ENCODE measurements around the gene UBL5.

The UBL5 gene

DNA sequence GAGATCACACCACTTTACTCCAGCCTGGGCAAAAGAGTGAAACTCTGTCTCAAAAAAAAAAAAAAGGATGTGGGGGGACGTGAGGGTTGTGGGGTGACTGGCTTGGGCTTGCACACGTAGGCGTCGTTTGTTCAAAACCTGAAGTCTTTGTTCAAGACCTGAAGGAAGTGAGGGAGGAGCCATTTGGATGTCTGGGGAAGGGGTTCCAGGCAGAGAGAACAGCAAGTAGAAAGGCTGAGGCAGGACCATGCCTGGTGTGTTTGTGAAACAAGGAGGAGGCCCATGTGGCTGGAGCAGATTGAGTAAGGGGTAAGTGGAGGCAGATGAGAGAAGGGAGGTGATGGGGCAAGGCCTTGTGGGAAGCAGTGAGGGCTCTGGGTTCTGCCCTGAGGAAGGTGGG, 35.2 kb downstream of the UBL5 start:
- no peak overlapping the region for H3K4me3 ChIP-seq (replicated peaks; ENCODE audit: low read depth, low read length)
- DNase-seq (ENCODE audit: low read depth), result no peak
- TF ChIP-seq, protein P1, sequence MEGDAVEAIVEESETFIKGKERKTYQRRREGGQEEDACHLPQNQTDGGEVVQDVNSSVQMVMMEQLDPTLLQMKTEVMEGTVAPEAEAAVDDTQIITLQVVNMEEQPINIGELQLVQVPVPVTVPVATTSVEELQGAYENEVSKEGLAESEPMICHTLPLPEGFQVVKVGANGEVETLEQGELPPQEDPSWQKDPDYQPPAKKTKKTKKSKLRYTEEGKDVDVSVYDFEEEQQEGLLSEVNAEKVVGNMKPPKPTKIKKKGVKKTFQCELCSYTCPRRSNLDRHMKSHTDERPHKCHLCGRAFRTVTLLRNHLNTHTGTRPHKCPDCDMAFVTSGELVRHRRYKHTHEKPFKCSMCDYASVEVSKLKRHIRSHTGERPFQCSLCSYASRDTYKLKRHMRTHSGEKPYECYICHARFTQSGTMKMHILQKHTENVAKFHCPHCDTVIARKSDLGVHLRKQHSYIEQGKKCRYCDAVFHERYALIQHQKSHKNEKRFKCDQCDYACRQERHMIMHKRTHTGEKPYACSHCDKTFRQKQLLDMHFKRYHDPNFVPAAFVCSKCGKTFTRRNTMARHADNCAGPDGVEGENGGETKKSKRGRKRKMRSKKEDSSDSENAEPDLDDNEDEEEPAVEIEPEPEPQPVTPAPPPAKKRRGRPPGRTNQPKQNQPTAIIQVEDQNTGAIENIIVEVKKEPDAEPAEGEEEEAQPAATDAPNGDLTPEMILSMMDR (IDR thresholded peaks at IDR 0.05; ENCODE audit: low read length, missing control alignments), result no peak

DNA sequence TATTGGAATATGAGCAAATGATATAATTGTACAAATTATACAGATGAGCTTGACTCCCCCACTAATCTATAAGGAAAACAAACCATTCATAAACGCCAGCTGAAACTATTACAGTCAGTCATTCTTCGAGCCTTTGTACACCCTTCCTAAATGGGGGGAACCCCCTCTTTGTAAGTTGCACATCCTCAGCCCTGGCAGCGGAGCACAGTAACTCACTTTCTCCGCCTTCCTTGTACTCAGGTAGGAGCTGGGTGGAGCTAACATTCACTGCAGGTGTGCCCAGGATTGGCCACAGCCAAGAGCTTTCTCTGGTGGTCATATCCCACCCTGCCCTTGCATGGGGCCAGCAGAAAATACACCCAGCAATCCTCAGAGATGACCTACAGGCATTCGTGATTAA, 36.0 kb downstream of the UBL5 start:
- TF ChIP-seq, protein P1 (IDR thresholded peaks at IDR 0.05; ENCODE audit: low read length, missing control alignments), result no peak
- no peak overlapping the region for H3K4me3 ChIP-seq (replicated peaks; ENCODE audit: low read depth, low read length)
- DNase-seq (ENCODE audit: low read depth), result no peak

DNA sequence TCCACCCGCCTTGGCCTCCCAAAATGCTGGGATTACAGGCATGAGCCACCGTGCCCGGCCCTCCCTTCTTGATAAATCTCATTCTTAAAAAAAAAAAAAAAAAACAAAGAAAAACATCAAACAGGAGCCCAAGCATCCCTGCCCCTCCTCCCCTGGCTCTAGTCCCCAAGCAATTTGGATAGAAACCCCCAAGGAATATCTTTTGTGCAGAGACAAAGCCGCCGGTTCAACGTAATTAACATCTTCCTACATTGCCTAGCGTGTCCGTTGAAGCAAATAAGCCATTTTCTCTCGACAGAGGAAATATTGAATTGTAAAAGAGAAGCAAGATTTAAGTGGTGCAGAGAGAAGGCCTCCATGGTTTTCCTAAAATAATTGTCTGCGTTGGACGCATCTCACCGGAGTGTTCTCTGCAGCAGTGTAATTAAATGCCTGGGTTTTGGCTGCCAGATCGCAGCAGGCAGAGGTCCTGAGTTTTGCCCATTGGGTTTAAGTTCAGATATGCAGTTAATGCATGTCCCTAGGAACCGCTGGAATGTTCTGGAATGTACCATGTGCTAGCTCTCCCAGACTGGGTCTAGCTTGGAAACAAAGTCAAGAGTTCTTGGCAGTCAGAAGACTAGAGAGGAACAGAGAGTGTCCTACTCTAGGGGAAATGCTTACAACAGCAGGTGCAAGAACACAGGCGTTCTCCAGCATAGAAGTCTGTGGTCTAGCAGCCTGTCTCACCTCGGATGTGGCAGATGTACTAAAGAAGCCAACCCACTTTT, 38.2 kb downstream of the UBL5 start:
- no peak for DNase-seq (ENCODE audit: low read depth)
- H3K4me3 ChIP-seq (replicated peaks; ENCODE audit: low read depth, low read length), result no peak overlapping the region
- TF ChIP-seq, protein P1 (IDR thresholded peaks at IDR 0.05; ENCODE audit: low read length, missing control alignments), result no peak

DNA sequence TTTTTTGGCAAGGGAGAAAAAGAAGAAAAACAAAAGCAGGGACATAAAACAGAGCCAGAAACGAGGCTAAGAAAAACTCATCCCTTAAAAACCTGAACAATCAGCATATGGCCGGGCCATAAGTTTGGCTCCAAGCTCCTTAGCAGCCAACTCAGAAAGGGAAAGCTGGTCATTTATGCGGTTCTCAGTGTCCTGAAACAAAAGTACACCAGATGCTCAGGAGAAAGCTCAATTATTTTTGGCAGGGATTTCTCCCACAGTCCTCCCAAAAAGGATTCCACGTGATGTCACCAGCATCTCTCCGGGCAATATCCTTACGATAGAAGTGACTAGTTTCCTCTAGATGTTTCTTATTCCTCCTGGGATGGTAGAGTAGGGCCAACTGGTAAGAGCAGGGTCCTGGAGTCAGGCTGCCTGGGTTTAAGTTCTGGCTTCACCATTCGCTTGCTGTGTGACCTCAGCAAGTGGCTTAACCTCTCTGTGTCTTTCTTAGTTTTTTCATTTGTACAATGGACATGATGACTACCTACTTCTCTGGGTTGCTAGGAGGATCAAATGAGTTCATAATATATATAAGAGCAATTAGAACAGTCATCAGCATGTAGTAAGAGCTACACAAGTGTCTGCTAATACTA, 41.4 kb downstream of the UBL5 start:
- no peak overlapping the region for H3K4me3 ChIP-seq (replicated peaks; ENCODE audit: low read depth, low read length)
- DNase-seq (ENCODE audit: low read depth), result no peak
- TF ChIP-seq, protein P1 (IDR thresholded peaks at IDR 0.05; ENCODE audit: low read length, missing control alignments), result no peak

DNA sequence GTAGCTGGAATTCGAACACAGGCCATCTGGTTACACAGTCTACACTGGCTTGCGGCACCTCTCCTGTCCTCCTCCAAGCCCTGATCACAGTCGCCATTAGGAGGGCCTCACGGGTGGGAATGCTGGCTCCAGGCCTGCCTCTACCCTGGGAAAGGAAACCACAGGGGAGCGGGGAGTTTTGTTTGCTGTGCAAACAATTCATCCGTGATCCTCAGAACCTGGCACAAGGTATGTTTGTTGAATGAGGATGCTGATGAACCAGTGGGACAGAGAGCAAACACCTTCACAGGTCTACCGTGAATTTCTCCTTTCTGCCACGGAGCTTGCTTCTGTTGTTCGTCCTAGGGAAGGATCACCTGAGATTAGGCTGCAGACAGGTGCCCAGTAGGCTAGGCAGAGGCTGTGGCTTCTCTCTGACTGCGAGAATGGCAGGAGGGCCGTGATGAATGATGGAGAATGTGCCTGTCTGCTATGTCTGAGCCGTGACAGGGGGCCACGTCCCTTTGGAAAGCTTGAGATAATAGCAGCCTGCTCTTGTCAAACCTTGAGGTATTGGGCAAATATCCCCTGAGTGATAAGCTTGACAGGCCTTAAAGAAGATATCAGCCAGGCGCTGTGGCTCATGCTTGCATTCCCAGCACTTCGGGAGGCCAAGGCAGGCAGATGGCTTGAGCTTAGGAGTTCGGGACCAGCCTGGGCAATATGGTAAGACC, 44.1 kb downstream of the UBL5 start:
- no peak for DNase-seq (ENCODE audit: low read depth)
- H3K4me3 ChIP-seq (replicated peaks; ENCODE audit: low read depth, low read length), result no peak overlapping the region
- TF ChIP-seq, protein P1 (IDR thresholded peaks at IDR 0.05; ENCODE audit: low read length, missing control alignments), result no peak

DNA sequence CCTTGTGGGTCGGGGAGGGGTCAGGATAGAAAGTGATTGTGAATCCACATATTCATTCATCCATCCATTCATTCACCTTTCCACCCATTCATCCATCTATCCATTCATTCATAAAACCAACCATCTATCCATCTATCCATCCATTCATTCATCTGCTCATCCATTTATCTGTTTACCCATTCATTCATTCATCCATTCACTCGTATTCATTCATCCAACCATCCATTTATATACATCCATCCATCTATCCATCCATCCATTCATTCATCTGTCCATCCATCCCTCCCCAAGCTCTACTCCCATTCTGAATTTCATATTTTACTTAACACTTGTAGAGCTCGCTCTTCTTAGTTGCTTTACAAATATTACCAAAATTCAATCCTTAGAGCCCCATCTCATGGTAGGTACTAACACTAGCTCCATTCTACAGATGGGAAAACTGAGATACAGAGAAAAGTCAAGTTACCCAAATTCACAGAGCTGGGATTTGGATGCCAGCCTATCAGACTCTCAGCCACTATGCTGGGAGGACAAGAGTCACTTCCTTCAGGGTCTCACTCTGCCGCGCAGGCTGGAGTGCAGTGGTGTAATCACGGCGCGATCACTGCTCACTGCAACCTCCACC, 45.0 kb downstream of the UBL5 start:
- TF ChIP-seq, protein P1 (IDR thresholded peaks at IDR 0.05; ENCODE audit: low read length, missing control alignments), result no peak
- DNase-seq (ENCODE audit: low read depth), result no peak
- no peak overlapping the region for H3K4me3 ChIP-seq (replicated peaks; ENCODE audit: low read depth, low read length)
